ENCODE results near the gene DGCR6L. TPM values are rescaled to one million over a fixed set of nuclear protein-coding genes. Genes with fewer than 3 reads are reported as not detected.
"Not testable (repeated sequence)": the region's sequence is repeated elsewhere in the genome, so short reads cannot be mapped to it uniquely, and the experiment has no call there.

DGCR6L gene
- total RNA-seq (51.1 and 53.2 TPM in 2 replicates), polyA plus RNA-seq (26.2 and 42.7 TPM in 2 replicates), polyA minus RNA-seq (ENCODE audit: low replicate concordance) (33.7 and 35.4 TPM in 2 replicates)
- polyA plus RNA-seq (2012), result 43.9 and 80.0 TPM in 2 replicates

- Histone ChIP-seq H3K4me2 (ENCODE audit: extremely low read depth, insufficient read depth, low read length) (peak within 1 kb of the TSS; percentile 84), H3K9me3 (ENCODE audit: control insufficient read depth, insufficient read depth, low read depth, low read length) (no peaks in the 10 kb centered on the region), H3K27ac (ENCODE audit: insufficient read depth, low read length) (peak within 1 kb of the TSS; percentile 84), H3K27me3 (ENCODE audit: control insufficient read depth, insufficient read depth, low read length) (no peaks in the 10 kb centered on the region), H3K79me2 (ENCODE audit: control insufficient read depth, insufficient read depth, low read length) (peaks cover 8% of the 10 kb centered on the region), H3K9ac (ENCODE audit: insufficient read depth, low read length) (peak within 1 kb of the TSS; percentile 88), H3K36me3 (ENCODE audit: control insufficient read depth, insufficient read depth, low read length) (no peaks in the 10 kb centered on the region), H4K20me1 (ENCODE audit: control insufficient read depth, extremely low read depth, insufficient read depth, low read length) (no peaks in the 10 kb centered on the region), H3K4me3 (replicated peaks in 1 of 4; ENCODE audit: control extremely low read depth in 1 of 4, insufficient read depth in 1 of 4, low read depth in 3 of 4, low read length in 4 of 4) (peak within 1 kb of the TSS; percentile 66 to 94 (median 90)), H3K4me1 (ENCODE audit: control insufficient read depth, extremely low read depth, insufficient read depth, low read length) (peaks cover 18% of the 10 kb centered on the region), H2AFZ (ENCODE audit: low read length) (peak within 1 kb of the TSS; percentile 82)
- peak; percentile 94 to 96 for DNase-seq (ENCODE audit: low read depth in 2 of 2)
- no peak for TF ChIP-seq CTCF (conservative IDR thresholded peaks at IDR 0.05 in 1 of 2, IDR thresholded peaks at IDR 0.05 in 1 of 2; ENCODE audit: low read depth in 1 of 2, low read length in 2 of 2)
- TF ChIP-seq EZH2 (IDR thresholded peaks at IDR 0.05; ENCODE audit: low read length, missing control alignments), result no peak
Measured at GRCh38 chr22:20319745-20320658, at the start of gene DGCR6L. DGCR6L (minus strand) TSS chr22:20320060; CDS start chr22:20319988, 72 bp downstream.

- not testable (repeated sequence) for H3K4me1 ChIP-seq (ENCODE audit: control insufficient read depth, extremely low read depth, insufficient read depth, low read length); H3K36me3 ChIP-seq (ENCODE audit: control insufficient read depth, insufficient read depth, low read length); H3K9me3 ChIP-seq (ENCODE audit: control insufficient read depth, insufficient read depth, low read depth, low read length); DNase-seq (ENCODE audit: low read depth in 2 of 2); H3K4me3 ChIP-seq (replicated peaks in 1 of 4; ENCODE audit: control extremely low read depth in 1 of 4, insufficient read depth in 1 of 4, low read depth in 3 of 4, low read length in 4 of 4); H3K4me2 ChIP-seq (ENCODE audit: extremely low read depth, insufficient read depth, low read length); H3K79me2 ChIP-seq (ENCODE audit: control insufficient read depth, insufficient read depth, low read length); H2AFZ ChIP-seq (ENCODE audit: low read length); H3K27ac ChIP-seq (ENCODE audit: insufficient read depth, low read length); H3K27me3 ChIP-seq (ENCODE audit: control insufficient read depth, insufficient read depth, low read length); H3K9ac ChIP-seq (ENCODE audit: insufficient read depth, low read length); H4K20me1 ChIP-seq (ENCODE audit: control insufficient read depth, extremely low read depth, insufficient read depth, low read length)
Measured at GRCh38 chr22:20368875-20369274, 49.0 kb upstream of the DGCR6L start.

GRCh38 chr22:20366841-20367240 is 47.0 kb upstream of the DGCR6L start:
- H3K36me3 ChIP-seq (ENCODE audit: control insufficient read depth, insufficient read depth, low read length); DNase-seq (ENCODE audit: low read depth in 2 of 2); H3K4me3 ChIP-seq (replicated peaks in 1 of 4; ENCODE audit: control extremely low read depth in 1 of 4, insufficient read depth in 1 of 4, low read depth in 3 of 4, low read length in 4 of 4); H3K27me3 ChIP-seq (ENCODE audit: control insufficient read depth, insufficient read depth, low read length); H4K20me1 ChIP-seq (ENCODE audit: control insufficient read depth, extremely low read depth, insufficient read depth, low read length); H3K4me1 ChIP-seq (ENCODE audit: control insufficient read depth, extremely low read depth, insufficient read depth, low read length); H3K9me3 ChIP-seq (ENCODE audit: control insufficient read depth, insufficient read depth, low read depth, low read length); H3K79me2 ChIP-seq (ENCODE audit: control insufficient read depth, insufficient read depth, low read length); H3K4me2 ChIP-seq (ENCODE audit: extremely low read depth, insufficient read depth, low read length); H3K27ac ChIP-seq (ENCODE audit: insufficient read depth, low read length); H2AFZ ChIP-seq (ENCODE audit: low read length); H3K9ac ChIP-seq (ENCODE audit: insufficient read depth, low read length): not testable (repeated sequence)

- H3K27ac ChIP-seq (ENCODE audit: insufficient read depth, low read length), result peak overlapping the region; percentile 58
- H3K79me2 ChIP-seq (ENCODE audit: control insufficient read depth, insufficient read depth, low read length); H3K9me3 ChIP-seq (ENCODE audit: control insufficient read depth, insufficient read depth, low read depth, low read length); H3K4me1 ChIP-seq (ENCODE audit: control insufficient read depth, extremely low read depth, insufficient read depth, low read length); H2AFZ ChIP-seq (ENCODE audit: low read length); H3K4me3 ChIP-seq (replicated peaks in 1 of 4; ENCODE audit: control extremely low read depth in 1 of 4, insufficient read depth in 1 of 4, low read depth in 3 of 4, low read length in 4 of 4); H3K9ac ChIP-seq (ENCODE audit: insufficient read depth, low read length); H3K27me3 ChIP-seq (ENCODE audit: control insufficient read depth, insufficient read depth, low read length); H3K36me3 ChIP-seq (ENCODE audit: control insufficient read depth, insufficient read depth, low read length); H4K20me1 ChIP-seq (ENCODE audit: control insufficient read depth, extremely low read depth, insufficient read depth, low read length): not testable (repeated sequence)
- DNase-seq (ENCODE audit: low read depth in 2 of 2), result peak; percentile 51 to 62
- peak overlapping the region; percentile 64 for H3K4me2 ChIP-seq (ENCODE audit: extremely low read depth, insufficient read depth, low read length)
Measured at GRCh38 chr22:20364335-20365260, 44.7 kb upstream of the DGCR6L start.

- H3K4me3 ChIP-seq (replicated peaks in 1 of 4; ENCODE audit: control extremely low read depth in 1 of 4, insufficient read depth in 1 of 4, low read depth in 3 of 4, low read length in 4 of 4); DNase-seq (ENCODE audit: low read depth in 2 of 2); H3K9ac ChIP-seq (ENCODE audit: insufficient read depth, low read length); H4K20me1 ChIP-seq (ENCODE audit: control insufficient read depth, extremely low read depth, insufficient read depth, low read length); H3K9me3 ChIP-seq (ENCODE audit: control insufficient read depth, insufficient read depth, low read depth, low read length); H3K79me2 ChIP-seq (ENCODE audit: control insufficient read depth, insufficient read depth, low read length); H3K27ac ChIP-seq (ENCODE audit: insufficient read depth, low read length); H3K4me1 ChIP-seq (ENCODE audit: control insufficient read depth, extremely low read depth, insufficient read depth, low read length); H3K27me3 ChIP-seq (ENCODE audit: control insufficient read depth, insufficient read depth, low read length); H3K4me2 ChIP-seq (ENCODE audit: extremely low read depth, insufficient read depth, low read length); H3K36me3 ChIP-seq (ENCODE audit: control insufficient read depth, insufficient read depth, low read length); H2AFZ ChIP-seq (ENCODE audit: low read length): not testable (repeated sequence)
Measured at GRCh38 chr22:20362403-20362802, 42.5 kb upstream of the DGCR6L start.

Data from fibroblast of lung (primary cell).